Colonic mucosa (tissue), 4 donors: Measurements from ENCODE around the gene MSI2. TPM values are rescaled to one million over a fixed set of nuclear protein-coding genes. Genes with fewer than 3 reads are reported as not detected.

Experiments
- DNase-seq: peaks from one replicate; pipeline ENCODE4 v3.0.0-alpha.2; 2020
- H3K27ac ChIP-seq: fragments of 200-600 bp; one replicate; pipeline ENCODE4 v1.8.0; 2021
- H3K27me3 ChIP-seq: fragments of 200-600 bp; one replicate; pipeline ENCODE4 v1.8.0; 2021
- H3K36me3 ChIP-seq: fragments of 200-600 bp; one replicate; pipeline ENCODE4 v1.8.0; 2021
- H3K4me1 ChIP-seq: fragments of 200-600 bp; one replicate; pipeline ENCODE4 v1.8.0; 2021; ENCODE audit warnings: mild to moderate bottlenecking
- H3K4me3 ChIP-seq: fragments of 200-600 bp; one replicate; pipeline ENCODE4 v1.8.0; 2021
- H3K9ac ChIP-seq, 2 donors: one replicate each; pipeline ENCODE4 v1.7.0; 2013; ENCODE audit warnings: control low read depth in 2 of 2, low read depth in 2 of 2, low read length in 2 of 2
- H3K9me3 ChIP-seq: fragments of 200-600 bp; one replicate; pipeline ENCODE4 v1.8.0; 2021
- CTCF ChIP-seq: fragments of 200-600 bp; IDR thresholded peaks from one replicate; pipeline ENCODE4 v1.8.0; 2022; ENCODE audit warnings: antibody characterized with exemption, mild to moderate bottlenecking
- intact Hi-C: fragments of 100-400 bp; cut with DNase I; formaldehyde crosslinking; loops from one replicate; pipeline ENCODE4 v1.14.1; 2022
- total RNA-seq, 2 donors: library from RNA; stranded (reverse); fragmentation: NEBNext Ultra II Directional in 1 of 2; extraction: Animal tissue kit (Norgen Biotek cat#: 25700) in 1 of 2; gene quantifications; one replicate each; pipeline ENCODE4 v1.2.1, GENCODE V29; 2021
- donor health status: healthy.
- donor health status: DM: no; HTN: no; CAD: no.
- donor health status: DM: no; HTN: no; CAD: no.

The MSI2 gene
- total RNA-seq, 2 donors from 2014 or later: 61.6 to 75.4 TPM

GRCh38 chr17:57516290-57517230 is 260.2 kb downstream of the MSI2 start:
- Histone ChIP-seq H3K4me3 (no peak overlapping the region), H3K9ac (no peak overlapping the region), H3K4me1 (no peaks in the 10 kb centered on the region), H3K27me3 (no peaks in the 10 kb centered on the region), H3K9me3 (no peaks in the 10 kb centered on the region), H3K36me3 (no peaks in the 10 kb centered on the region), H3K27ac (no peak overlapping the region)
- no peak for DNase-seq
- no peak for TF ChIP-seq CTCF
- intact Hi-C loops: no loop called here

GRCh38 chr17:57517273-57517631 is 260.9 kb downstream of the MSI2 start:
- intact Hi-C loops: no loop called here
- TF ChIP-seq CTCF: no peak
- no peak overlapping the region for H3K9ac ChIP-seq
- no peaks in the 10 kb centered on the region for H3K27me3 ChIP-seq
- DNase-seq: no peak
- H3K27ac ChIP-seq: no peak overlapping the region
- H3K4me1 ChIP-seq: no peaks in the 10 kb centered on the region
- no peak overlapping the region for H3K4me3 ChIP-seq
- H3K36me3 ChIP-seq: no peaks in the 10 kb centered on the region
- no peaks in the 10 kb centered on the region for H3K9me3 ChIP-seq

GRCh38 chr17:57517632-57518456 is 261.5 kb downstream of the MSI2 start:
- H3K4me1 ChIP-seq: no peaks in the 10 kb centered on the region
- no peak overlapping the region for H3K4me3 ChIP-seq
- H3K27ac ChIP-seq: no peak overlapping the region
- TF ChIP-seq CTCF: no peak
- H3K36me3 ChIP-seq: no peaks in the 10 kb centered on the region
- H3K9ac ChIP-seq: no peak overlapping the region
- DNase-seq: no peak
- intact Hi-C loops: no loop called here
- H3K9me3 ChIP-seq: no peaks in the 10 kb centered on the region
- H3K27me3 ChIP-seq: no peaks in the 10 kb centered on the region

- Histone ChIP-seq H3K4me3 (no peak overlapping the region), H3K36me3 (no peaks in the 10 kb centered on the region), H3K9ac (no peak overlapping the region), H3K4me1 (no peaks in the 10 kb centered on the region), H3K27ac (no peak overlapping the region), H3K27me3 (no peaks in the 10 kb centered on the region), H3K9me3 (no peaks in the 10 kb centered on the region)
- DNase-seq: no peak
- intact Hi-C loops: no loop called here
- no peak for TF ChIP-seq CTCF
Observed at GRCh38 chr17:57518587-57519581, 262.6 kb downstream of the MSI2 start.

- H3K27ac ChIP-seq: no peak overlapping the region
Observed at GRCh38 chr17:57519800-57520199, 263.5 kb downstream of the MSI2 start.

More at GRCh38 chr17:57519800-57520199, 263.5 kb downstream of the MSI2 start:
- Histone ChIP-seq H3K4me1 (no peaks in the 10 kb centered on the region), H3K27me3 (no peaks in the 10 kb centered on the region), H3K9me3 (no peaks in the 10 kb centered on the region), H3K9ac (no peak overlapping the region), H3K4me3 (no peak overlapping the region), H3K36me3 (no peaks in the 10 kb centered on the region)
- TF ChIP-seq CTCF: no peak
- intact Hi-C loops: no loop called here
- DNase-seq: no peak
